GM19023 (cell line): Measurements from ENCODE around the gene VGLL1.

ENCODE experiments used
- ATAC-seq: cut with Tn5 transposase; IDR thresholded peaks from one replicate; pipeline ENCODE4 v1.9.1; 2021; ENCODE audit warnings: mild to moderate bottlenecking, moderate library complexity; ENCODE audit not compliant: unreplicated experiment

VGLL1 gene

GRCh38 chrX:136551410-136551809, 19.4 kb downstream of the VGLL1 start:
- no peak for ATAC-seq

GRCh38 chrX:136555694-136556093, 23.7 kb downstream of the VGLL1 start:
- ATAC-seq: no peak

- ATAC-seq: no peak
Measured at GRCh38 chrX:136572030-136572429, 40.0 kb downstream of the VGLL1 start.

- no peak for ATAC-seq
Measured at GRCh38 chrX:136574548-136574947, 42.5 kb downstream of the VGLL1 start.

GRCh38 chrX:136577552-136577951, 45.5 kb downstream of the VGLL1 start:
- peak; percentile 91 for ATAC-seq

GRCh38 chrX:136580316-136580715, 48.3 kb downstream of the VGLL1 start:
- no peak for ATAC-seq

- ATAC-seq: no peak
Measured at GRCh38 chrX:136582624-136583023, 50.6 kb downstream of the VGLL1 start.

- peak; percentile 54 for ATAC-seq
Measured at GRCh38 chrX:136584545-136584944, 52.5 kb downstream of the VGLL1 start.

GRCh38 chrX:136585262-136585661, 53.2 kb downstream of the VGLL1 start:
- ATAC-seq: no peak

GRCh38 chrX:136585960-136586359, 53.9 kb downstream of the VGLL1 start:
- no peak for ATAC-seq

GRCh38 chrX:136586386-136586785, 54.4 kb downstream of the VGLL1 start:
- no peak for ATAC-seq

GRCh38 chrX:136587532-136587931, 55.5 kb downstream of the VGLL1 start:
- ATAC-seq: no peak

- ATAC-seq: peak; percentile 42
Measured at GRCh38 chrX:136588036-136588435, 56.0 kb downstream of the VGLL1 start.

- ATAC-seq: no peak
Measured at GRCh38 chrX:136589966-136590365, 58.0 kb downstream of the VGLL1 start.

GRCh38 chrX:136597356-136597755, 65.3 kb downstream of the VGLL1 start:
- no peak for ATAC-seq

- no peak for ATAC-seq
Measured at GRCh38 chrX:136597954-136598353, 65.9 kb downstream of the VGLL1 start.

- no peak for ATAC-seq
Measured at GRCh38 chrX:136598631-136599030, 66.6 kb downstream of the VGLL1 start.

GRCh38 chrX:136600059-136600458, 68.0 kb downstream of the VGLL1 start:
- ATAC-seq: no peak
